Stimulated activated effector memory CD8-positive, alpha-beta T cell treated with anti-CD3 and anti-CD28 coated beads, Interleukin-12 subunit alpha, Interleukin-12 subunit beta, amount 100 ng/mL, for 72 hours (primary cell): Measurements from ENCODE around the gene KRT76.

Experiments used
- ATAC-seq: fragments of 150-1000 bp; cut with Tn5 transposase; 2 replicates; pipeline ENCODE4 v1.10.0; 2021
- DNase-seq, 2 donors: peaks; one replicate each; pipeline ENCODE4 v3.0.0; 2021 to 2022; ENCODE audit warnings: low spot score in 2 of 2
- H3K27ac Mint-ChIP-seq: one replicate; pipeline ENCODE4 v1.8.0; 2022; ENCODE audit warnings: mild to moderate bottlenecking, mixed read lengths
- H3K36me3 Mint-ChIP-seq: one replicate; pipeline ENCODE4 v1.8.0; 2022; ENCODE audit warnings: mild to moderate bottlenecking, mixed read lengths
- H3K4me1 Mint-ChIP-seq: one replicate; pipeline ENCODE4 v1.8.0; 2022; ENCODE audit warnings: mixed read lengths
- H3K4me3 Mint-ChIP-seq: one replicate; pipeline ENCODE4 v1.8.0; 2022; ENCODE audit warnings: mild to moderate bottlenecking, mixed read lengths
- H3K9me3 Mint-ChIP-seq: one replicate; pipeline ENCODE4 v1.8.0; 2022; ENCODE audit warnings: mixed read lengths

Gene KRT76

GRCh38 chr12:52794479-52795331 lies 17.6 kb upstream of the KRT76 start:
- DNase-seq (no peak), ATAC-seq (no peak)
- Mint-ChIP-seq H3K27ac (no peak overlapping the region), H3K4me3 (no peak overlapping the region), H3K36me3 (no peaks in the 10 kb centered on the region), H3K4me1 (peaks cover 17% of the 10 kb centered on the region), H3K9me3 (no peaks in the 10 kb centered on the region)

DNA sequence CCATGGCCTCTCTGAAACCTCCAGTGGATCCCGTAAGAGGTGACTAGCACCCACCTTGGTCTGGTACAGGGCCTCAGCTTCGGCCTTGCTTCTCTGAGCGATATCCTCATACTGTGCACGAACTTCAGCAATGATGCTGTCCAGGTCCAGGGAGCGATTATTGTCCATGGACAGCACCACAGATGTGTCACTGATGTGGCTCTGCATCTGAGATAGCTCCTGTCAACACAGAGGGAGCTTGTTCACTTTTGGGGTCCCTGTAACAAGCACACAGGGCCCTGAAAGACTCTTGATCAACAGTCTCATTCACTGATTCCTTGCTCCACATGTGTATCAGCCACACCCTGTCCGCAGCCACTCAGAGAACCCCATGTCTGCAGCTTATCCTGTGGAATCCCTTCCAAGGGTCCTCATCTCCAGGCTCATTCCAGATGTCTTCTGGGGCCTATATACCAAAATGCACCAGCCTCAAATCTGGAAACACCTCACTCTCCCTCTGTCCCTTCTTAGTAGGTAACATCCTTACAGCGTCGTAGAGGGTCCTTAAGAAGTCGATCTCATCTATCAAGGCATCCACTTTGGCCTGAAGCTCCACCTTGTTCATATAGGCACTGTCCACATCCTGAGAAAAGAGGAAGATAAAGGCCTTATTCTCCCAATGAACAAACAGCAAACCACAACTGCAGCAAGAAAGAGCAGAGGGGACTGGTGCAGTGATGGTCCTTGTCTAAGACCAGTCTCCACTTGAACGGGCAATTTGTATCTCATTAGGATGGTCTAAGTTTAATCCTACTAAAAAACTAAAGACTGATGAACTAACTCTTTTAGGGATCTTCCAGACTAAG lies 15.3 kb upstream of the KRT76 start:
- H3K4me3 Mint-ChIP-seq, result no peak overlapping the region
- no peak overlapping the region for H3K27ac Mint-ChIP-seq
- peaks cover 25% of the 10 kb centered on the region for H3K4me1 Mint-ChIP-seq
- ATAC-seq (no peak), DNase-seq (no peak)
- no peaks in the 10 kb centered on the region for H3K9me3 Mint-ChIP-seq
- H3K36me3 Mint-ChIP-seq, result no peaks in the 10 kb centered on the region

DNA sequence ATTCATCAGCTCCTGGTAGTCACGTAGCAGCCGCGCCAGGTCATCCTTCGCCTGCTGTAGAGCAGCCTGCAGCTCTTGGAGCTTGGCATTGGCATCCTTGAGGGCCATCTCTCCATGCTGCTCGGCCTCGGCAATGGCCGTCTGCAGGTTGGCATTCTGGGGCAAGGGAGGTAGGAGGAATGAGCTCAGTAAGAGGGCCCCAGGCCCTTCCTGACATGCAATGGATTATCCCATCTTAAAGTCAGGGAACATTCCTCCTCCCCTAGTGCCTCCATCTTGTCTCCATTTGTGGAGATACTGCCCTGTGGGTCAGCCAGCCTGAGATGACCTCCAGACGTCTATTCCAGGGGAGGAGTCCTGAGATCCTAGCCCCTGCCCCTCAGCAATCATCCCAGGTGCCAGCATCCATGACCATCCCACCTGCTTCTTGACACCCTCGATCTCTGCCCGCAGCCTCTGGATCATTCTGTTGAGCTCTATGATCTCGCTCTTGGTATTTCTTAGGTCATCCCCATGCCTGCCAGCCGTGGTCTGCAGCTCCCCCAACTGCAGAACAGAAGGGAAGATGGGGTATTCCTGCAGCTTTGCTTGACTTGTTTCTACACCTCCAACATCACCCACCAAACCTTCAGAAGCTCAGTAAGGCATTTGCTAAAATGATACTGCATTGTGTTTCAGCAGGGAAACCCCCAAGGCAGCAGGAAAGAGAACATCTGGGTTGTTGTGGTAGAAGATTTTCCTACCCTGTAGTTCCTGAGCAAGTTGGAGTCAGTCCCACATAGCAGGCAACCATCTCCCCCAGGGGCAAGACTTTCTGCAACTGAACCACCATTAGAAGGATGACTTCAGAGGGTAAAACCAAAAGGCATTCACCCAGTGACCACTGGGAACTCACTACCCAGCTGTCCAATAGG lies 14.4 kb upstream of the KRT76 start:
- H3K27ac Mint-ChIP-seq, result no peak overlapping the region
- no peaks in the 10 kb centered on the region for H3K36me3 Mint-ChIP-seq
- H3K4me3 Mint-ChIP-seq, result no peak overlapping the region
- no peak for DNase-seq
- no peak for ATAC-seq
- peaks cover 25% of the 10 kb centered on the region for H3K4me1 Mint-ChIP-seq
- H3K9me3 Mint-ChIP-seq, result no peaks in the 10 kb centered on the region

GRCh38 chr12:52790427-52791270 lies 13.5 kb upstream of the KRT76 start:
- no peak overlapping the region for H3K4me3 Mint-ChIP-seq
- H3K4me1 Mint-ChIP-seq, result peaks cover 25% of the 10 kb centered on the region
- DNase-seq, result no peak
- H3K36me3 Mint-ChIP-seq, result no peaks in the 10 kb centered on the region
- H3K9me3 Mint-ChIP-seq, result peaks cover 2% of the 10 kb centered on the region
- no peak for ATAC-seq
- H3K27ac Mint-ChIP-seq, result no peak overlapping the region

GRCh38 chr12:52789637-52790426 lies 12.7 kb upstream of the KRT76 start:
- Mint-ChIP-seq H3K36me3 (no peaks in the 10 kb centered on the region), H3K27ac (no peak overlapping the region), H3K4me3 (no peak overlapping the region), H3K4me1 (peaks cover 25% of the 10 kb centered on the region), H3K9me3 (peaks cover 3% of the 10 kb centered on the region)
- ATAC-seq (no peak), DNase-seq (no peak)

- H3K27ac Mint-ChIP-seq, result no peak overlapping the region
- H3K9me3 Mint-ChIP-seq, result peaks cover 3% of the 10 kb centered on the region
- H3K4me3 Mint-ChIP-seq, result no peak overlapping the region
- DNase-seq, result no peak
- peaks cover 25% of the 10 kb centered on the region for H3K4me1 Mint-ChIP-seq
- H3K36me3 Mint-ChIP-seq, result no peaks in the 10 kb centered on the region
- ATAC-seq, result no peak
Observed at GRCh38 chr12:52788876-52789636, 11.9 kb upstream of the KRT76 start.

- no peak for ATAC-seq
- peaks cover 25% of the 10 kb centered on the region for H3K4me1 Mint-ChIP-seq
Observed at GRCh38 chr12:52788192-52788875, 11.2 kb upstream of the KRT76 start.

DNA sequence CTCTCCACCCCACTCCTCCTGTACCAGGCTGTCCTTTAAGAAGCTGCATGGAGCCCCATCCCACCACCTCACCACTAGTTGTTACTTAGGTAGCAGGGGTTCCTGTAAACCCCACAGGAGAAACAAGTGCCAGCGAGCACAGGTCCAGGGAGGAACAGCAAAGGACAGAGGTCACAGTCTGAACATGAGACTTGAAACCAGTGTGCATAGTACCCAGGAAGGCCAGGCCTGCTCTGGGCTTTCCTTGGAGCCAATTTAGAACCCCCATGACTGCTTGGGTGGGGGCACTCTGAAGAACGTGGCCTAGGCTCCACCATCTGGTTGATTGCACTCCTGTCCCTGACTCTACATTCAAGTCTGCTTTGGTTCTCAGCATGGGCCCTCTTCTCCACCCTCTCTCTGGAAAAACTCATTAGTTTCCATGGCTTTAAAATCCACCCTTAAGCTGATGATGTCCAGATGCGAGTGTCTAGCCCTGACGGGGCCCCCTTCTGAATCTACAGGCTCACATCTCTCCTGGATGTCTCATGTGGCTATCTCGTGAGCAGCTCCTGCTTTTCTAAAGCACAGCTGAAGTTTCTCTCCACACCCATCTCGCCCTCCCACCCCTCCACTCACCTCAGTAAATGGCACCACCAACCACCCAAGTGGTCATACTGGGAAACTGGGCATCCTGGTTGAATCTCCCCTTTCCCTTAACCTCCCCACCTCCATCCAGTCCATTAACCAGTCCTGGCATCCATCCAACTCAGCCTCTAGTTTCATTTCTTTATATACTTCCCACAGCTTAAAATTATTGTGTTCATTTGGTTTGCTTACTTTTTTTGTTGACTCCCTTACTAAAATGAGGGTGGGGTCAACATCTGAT lies 10.4 kb upstream of the KRT76 start:
- no peak for DNase-seq
- peak; percentile 24 for ATAC-seq
- no peak overlapping the region for H3K4me3 Mint-ChIP-seq
- peaks cover 25% of the 10 kb centered on the region for H3K4me1 Mint-ChIP-seq
- H3K27ac Mint-ChIP-seq, result no peak overlapping the region
- peaks cover 3% of the 10 kb centered on the region for H3K9me3 Mint-ChIP-seq
- no peaks in the 10 kb centered on the region for H3K36me3 Mint-ChIP-seq

More at GRCh38 chr12:52788192-52788875, 11.2 kb upstream of the KRT76 start:
- peaks cover 3% of the 10 kb centered on the region for H3K9me3 Mint-ChIP-seq
- H3K36me3 Mint-ChIP-seq, result no peaks in the 10 kb centered on the region
- no peak overlapping the region for H3K27ac Mint-ChIP-seq
- no peak for DNase-seq
- H3K4me3 Mint-ChIP-seq, result no peak overlapping the region

GRCh38 chr12:52784909-52785308 lies 7.8 kb upstream of the KRT76 start:
- Mint-ChIP-seq H3K27ac (no peak overlapping the region), H3K9me3 (peaks cover 3% of the 10 kb centered on the region)

DNA sequence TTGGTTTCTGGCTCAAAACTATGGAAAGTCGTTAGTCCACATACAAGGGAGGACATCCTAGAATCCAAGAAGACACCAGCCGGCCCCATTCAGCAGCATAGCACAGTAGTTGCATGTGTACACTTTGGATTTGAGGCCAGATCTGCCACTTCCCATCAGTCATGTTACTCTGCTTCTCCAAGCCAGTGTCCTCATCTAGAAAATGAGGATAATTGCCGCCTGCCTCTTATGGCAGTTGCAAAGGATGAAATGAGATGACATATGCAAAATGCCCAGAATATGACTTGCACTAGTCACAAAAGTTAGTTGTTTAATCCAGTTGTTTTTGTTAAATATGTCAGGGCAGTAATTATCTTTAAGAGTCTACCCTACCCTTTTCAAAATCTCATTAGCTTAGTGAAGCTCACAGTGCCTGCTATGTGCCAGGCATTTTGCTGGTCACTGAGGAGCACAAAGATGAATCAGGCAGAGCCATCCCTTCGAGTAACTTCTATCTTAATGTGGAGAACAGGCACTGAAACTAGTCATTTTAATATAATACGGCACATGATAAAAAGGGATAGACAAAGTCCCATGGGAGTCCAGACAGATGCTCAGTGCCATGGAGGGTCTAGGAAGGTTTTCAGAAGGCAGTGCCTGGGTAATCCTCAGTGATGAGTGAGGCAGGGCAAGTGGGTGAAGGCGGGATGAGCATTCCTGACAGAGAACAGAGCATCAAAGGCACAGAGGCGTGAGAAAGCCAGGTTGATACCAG lies 6.6 kb upstream of the KRT76 start:
- Mint-ChIP-seq H3K27ac (no peak overlapping the region), H3K4me1 (no peaks in the 10 kb centered on the region), H3K4me3 (no peak overlapping the region), H3K36me3 (no peaks in the 10 kb centered on the region), H3K9me3 (peaks cover 3% of the 10 kb centered on the region)
- no peak for ATAC-seq
- no peak for DNase-seq

More at GRCh38 chr12:52784909-52785308, 7.8 kb upstream of the KRT76 start:
- DNase-seq (no peak), ATAC-seq (no peak)
- H3K4me3 Mint-ChIP-seq, result no peak overlapping the region
- no peaks in the 10 kb centered on the region for H3K36me3 Mint-ChIP-seq
- peaks cover 10% of the 10 kb centered on the region for H3K4me1 Mint-ChIP-seq

- Mint-ChIP-seq H3K4me3 (no peak overlapping the region), H3K4me1 (no peaks in the 10 kb centered on the region), H3K27ac (no peak overlapping the region), H3K9me3 (peaks cover 3% of the 10 kb centered on the region), H3K36me3 (no peaks in the 10 kb centered on the region)
- ATAC-seq (no peak), DNase-seq (no peak)
Observed at GRCh38 chr12:52782502-52782901, 5.4 kb upstream of the KRT76 start.
